Measurements from ENCODE around the gene IMP3.
"Not testable (repeated sequence)": the region's sequence is repeated elsewhere in the genome, so short reads cannot be mapped to it uniquely, and the experiment has no call there.

DNA sequence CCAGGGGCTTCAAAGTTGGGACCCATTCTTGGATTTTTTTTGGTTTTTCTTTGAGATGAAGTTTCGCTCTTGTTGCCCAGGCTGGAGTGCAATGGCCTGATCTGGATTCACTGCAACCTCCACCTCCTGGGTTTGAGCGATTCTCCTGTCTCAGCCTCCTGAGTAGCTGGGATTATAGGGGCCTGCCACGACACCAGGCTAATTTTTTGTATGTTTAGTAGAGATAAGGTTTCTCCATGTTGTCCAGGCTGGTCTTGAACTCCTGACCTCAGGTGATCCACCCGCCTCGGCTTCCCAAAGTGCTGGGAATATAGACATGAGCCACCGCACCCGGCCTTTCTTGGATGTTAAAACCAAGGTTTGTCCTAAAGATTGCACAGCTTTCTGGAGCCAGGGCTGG lies 6.1 kb downstream of the IMP3 start:
- not testable (repeated sequence) for TF ChIP-seq POLR2A, CTCF (IDR thresholded peaks at IDR 0.05)

Data from esophagus squamous epithelium (tissue), 4 donors.